GM21737 (cell line): ENCODE results near the gene MACROD2.
"Not testable (repeated sequence)": the region's sequence is repeated elsewhere in the genome, so short reads cannot be mapped to it uniquely, and the experiment has no call there.

Experiments
- ATAC-seq: cut with Tn5 transposase; IDR thresholded peaks from one replicate; pipeline ENCODE4 v1.9.1; 2021; ENCODE audit warnings: mild to moderate bottlenecking, moderate library complexity; ENCODE audit not compliant: unreplicated experiment

MACROD2 gene

GRCh38 chr20:14925300-14925699 is 930.0 kb downstream of the MACROD2 start:
- ATAC-seq, result no peak

- ATAC-seq, result not testable (repeated sequence)
These were observed 931.1 kb downstream of the MACROD2 start for GRCh38 chr20:14926436-14926835.

- no peak for ATAC-seq
These were observed 932.8 kb downstream of the MACROD2 start for GRCh38 chr20:14928083-14928482.

- no peak for ATAC-seq
These were observed 934.1 kb downstream of the MACROD2 start for GRCh38 chr20:14929388-14929787.

- no peak for ATAC-seq
These were observed 936.7 kb downstream of the MACROD2 start for GRCh38 chr20:14932040-14932439.

GRCh38 chr20:14935285-14935684 is 940.0 kb downstream of the MACROD2 start:
- no peak for ATAC-seq

- ATAC-seq, result no peak
These were observed 941.7 kb downstream of the MACROD2 start for GRCh38 chr20:14937021-14937420.

- no peak for ATAC-seq
These were observed 942.5 kb downstream of the MACROD2 start for GRCh38 chr20:14937846-14938245.

- ATAC-seq, result no peak
These were observed 952.2 kb downstream of the MACROD2 start for GRCh38 chr20:14947536-14947935.

- ATAC-seq, result no peak
These were observed 952.6 kb downstream of the MACROD2 start for GRCh38 chr20:14947946-14948345.

GRCh38 chr20:14948416-14948815 is 953.1 kb downstream of the MACROD2 start:
- no peak for ATAC-seq

- ATAC-seq, result no peak
These were observed 955.3 kb downstream of the MACROD2 start for GRCh38 chr20:14950633-14951032.

GRCh38 chr20:14951105-14951504 is 955.8 kb downstream of the MACROD2 start:
- ATAC-seq, result no peak

GRCh38 chr20:14951707-14952418 is 956.5 kb downstream of the MACROD2 start:
- ATAC-seq, result no peak

GRCh38 chr20:14953736-14954135 is 958.4 kb downstream of the MACROD2 start:
- no peak for ATAC-seq

- ATAC-seq, result no peak
These were observed 960.1 kb downstream of the MACROD2 start for GRCh38 chr20:14955399-14955798.

- ATAC-seq, result no peak
These were observed 960.7 kb downstream of the MACROD2 start for GRCh38 chr20:14956026-14956425.

- no peak for ATAC-seq
These were observed 961.2 kb downstream of the MACROD2 start for GRCh38 chr20:14956538-14956937.

- no peak for ATAC-seq
These were observed 962.1 kb downstream of the MACROD2 start for GRCh38 chr20:14957402-14957801.

- no peak for ATAC-seq
These were observed 963.3 kb downstream of the MACROD2 start for GRCh38 chr20:14958626-14959025.

GRCh38 chr20:14959506-14960475 is 964.5 kb downstream of the MACROD2 start:
- no peak for ATAC-seq

GRCh38 chr20:14960831-14961230 is 965.5 kb downstream of the MACROD2 start:
- no peak for ATAC-seq
